Fibroblast of skin of right biceps (primary cell): ENCODE measurements around the gene MISP3.

Source experiments
- DNase-seq: peaks from one replicate; pipeline ENCODE4 v3.0.0-alpha.2; 2013

The MISP3 gene

DNA sequence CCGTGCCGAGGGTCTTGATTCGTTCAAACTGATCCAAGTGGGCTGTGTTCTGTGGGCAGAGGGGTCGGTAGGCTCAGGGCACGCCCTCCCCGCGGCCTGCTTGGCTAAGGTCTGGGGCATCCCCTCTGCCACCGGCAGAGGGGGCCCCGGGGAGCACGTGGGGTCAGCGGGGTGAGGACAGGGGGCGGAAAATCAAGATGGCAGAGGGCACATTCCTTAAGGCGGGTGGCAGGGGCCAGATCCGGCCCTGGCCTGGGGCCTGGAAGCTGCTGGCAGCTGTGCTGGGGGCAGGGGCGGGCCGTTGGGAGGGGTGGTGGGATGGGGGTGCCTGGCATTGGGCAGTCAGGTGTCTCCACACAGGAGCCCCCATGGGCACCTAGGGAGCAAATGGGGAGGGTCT, 34.3 kb downstream of the MISP3 start:
- DNase-seq: no peak

DNA sequence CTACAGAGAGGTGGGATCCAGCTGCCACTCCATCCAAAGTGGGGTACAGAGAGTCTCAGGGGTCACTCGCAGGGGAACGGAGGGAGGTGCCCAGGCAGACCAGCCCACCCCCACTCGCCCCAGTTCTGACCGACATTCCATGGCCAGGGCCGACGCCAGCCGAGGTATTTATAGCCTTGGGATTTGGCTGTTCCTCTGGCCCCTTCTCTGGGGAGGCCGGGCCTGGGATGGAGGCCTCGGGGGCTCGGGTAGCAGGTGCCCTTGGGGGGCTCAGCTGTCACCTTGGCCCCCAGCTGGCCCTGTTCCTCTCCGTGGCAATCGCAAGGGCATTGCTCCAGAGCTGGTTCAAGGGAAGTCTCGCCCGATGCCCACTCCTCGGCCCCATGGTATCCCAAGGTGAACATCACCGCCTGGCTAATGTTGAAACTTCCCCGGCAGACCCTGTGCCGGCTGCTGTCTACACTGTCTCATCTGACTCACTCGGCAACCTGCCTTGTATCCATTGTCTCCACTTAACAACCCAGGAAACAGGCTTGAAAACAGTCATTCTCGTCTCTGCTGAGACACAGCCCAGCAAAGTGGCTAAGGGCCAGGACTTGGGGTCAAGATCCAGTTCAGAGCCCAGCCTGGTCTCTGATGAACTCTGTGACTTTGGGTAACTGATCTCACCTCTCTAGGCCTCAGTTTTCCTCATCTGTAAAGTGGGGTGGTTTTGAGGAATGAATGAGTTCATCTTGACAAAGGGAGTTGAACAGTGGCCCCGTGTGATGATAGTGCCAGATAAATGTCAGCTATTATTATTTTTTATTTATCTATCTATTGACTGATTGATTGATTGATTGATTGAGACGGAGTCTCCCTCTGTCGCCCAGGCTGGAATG, 35.2 kb downstream of the MISP3 start:
- DNase-seq: no peak

- no peak for DNase-seq
Observed at GRCh38 chr19:14110650-14111049, 38.1 kb downstream of the MISP3 start.

GRCh38 chr19:14111486-14111885, 38.9 kb downstream of the MISP3 start:
- no peak for DNase-seq

- no peak for DNase-seq
Observed at GRCh38 chr19:14112051-14112808, 39.6 kb downstream of the MISP3 start.

- no peak for DNase-seq
Observed at GRCh38 chr19:14112809-14113385, 40.3 kb downstream of the MISP3 start.

DNA sequence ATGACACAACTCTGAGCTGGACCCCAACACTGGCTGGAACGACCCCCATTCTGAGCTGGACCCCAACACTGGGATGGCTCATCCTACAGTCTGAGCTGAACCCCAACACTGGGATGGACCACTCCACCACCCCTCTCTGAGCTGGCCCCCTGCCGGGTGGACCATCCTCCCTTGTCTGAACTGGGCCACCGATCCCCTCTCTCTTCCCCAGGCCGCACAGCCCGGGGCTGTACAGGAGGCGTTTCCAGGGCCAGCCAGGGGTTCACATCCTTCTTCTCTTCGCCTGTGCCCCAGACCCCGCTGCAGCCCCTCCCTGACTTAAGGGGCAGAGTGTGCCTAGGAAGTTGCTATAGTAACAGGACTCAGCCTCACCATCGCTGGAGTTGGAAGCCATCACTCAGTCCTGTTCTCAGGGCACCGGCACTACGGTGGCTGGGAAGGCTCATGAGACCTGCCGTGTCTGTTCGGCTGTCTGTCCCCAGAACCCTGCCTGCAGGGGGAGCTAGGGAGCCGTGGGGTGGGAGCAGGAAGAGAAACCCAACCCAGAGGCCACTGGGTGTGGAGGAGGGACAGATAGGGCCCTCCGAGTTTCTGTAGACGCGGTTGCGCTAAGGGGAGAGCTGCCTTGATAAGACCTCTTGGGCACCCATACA, 41.3 kb downstream of the MISP3 start:
- DNase-seq: no peak

DNA sequence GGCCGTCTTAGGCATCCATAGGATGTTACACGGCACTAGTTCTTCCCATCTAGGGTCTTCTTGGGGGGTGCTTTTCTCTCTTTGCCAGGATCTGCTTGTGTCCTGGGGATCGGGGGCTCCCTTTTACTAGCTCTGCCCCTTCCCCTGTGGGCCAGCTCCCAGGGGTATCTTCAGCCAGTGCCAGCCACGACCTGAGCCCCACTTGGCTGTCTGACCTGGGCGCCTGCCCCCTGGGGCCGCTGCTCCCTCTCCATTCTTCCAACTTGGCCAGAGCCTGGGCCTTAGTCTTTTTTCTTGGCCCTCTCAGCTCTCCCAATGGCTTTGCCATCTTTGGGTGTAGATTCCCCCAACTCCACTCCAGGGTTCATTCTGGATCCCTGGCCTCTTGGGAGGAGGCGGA, 41.9 kb downstream of the MISP3 start:
- DNase-seq: no peak

GRCh38 chr19:14114854-14115253, 42.3 kb downstream of the MISP3 start:
- no peak for DNase-seq

GRCh38 chr19:14115756-14116155, 43.2 kb downstream of the MISP3 start:
- no peak for DNase-seq

DNA sequence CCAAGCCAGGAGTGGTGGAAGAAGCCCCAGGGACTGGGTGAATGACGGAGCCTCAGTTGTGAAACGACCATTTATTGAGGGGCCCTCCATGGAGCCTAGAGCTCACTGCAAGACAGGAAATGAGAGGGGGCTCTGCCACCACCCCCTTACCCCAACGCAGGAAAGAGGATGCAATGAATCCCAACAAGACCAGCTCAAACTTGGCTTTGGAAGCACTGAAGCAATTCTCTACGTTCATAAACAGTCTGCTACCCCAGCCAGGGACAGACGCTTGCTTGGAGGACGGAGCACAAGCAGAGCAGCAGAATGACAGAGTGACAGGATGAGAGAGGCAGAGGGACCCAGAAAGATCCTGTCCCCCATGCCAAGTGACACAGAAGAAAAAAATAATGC, 43.9 kb downstream of the MISP3 start:
- no peak for DNase-seq

- DNase-seq: no peak
Observed at GRCh38 chr19:14116918-14117578, 44.5 kb downstream of the MISP3 start.

DNA sequence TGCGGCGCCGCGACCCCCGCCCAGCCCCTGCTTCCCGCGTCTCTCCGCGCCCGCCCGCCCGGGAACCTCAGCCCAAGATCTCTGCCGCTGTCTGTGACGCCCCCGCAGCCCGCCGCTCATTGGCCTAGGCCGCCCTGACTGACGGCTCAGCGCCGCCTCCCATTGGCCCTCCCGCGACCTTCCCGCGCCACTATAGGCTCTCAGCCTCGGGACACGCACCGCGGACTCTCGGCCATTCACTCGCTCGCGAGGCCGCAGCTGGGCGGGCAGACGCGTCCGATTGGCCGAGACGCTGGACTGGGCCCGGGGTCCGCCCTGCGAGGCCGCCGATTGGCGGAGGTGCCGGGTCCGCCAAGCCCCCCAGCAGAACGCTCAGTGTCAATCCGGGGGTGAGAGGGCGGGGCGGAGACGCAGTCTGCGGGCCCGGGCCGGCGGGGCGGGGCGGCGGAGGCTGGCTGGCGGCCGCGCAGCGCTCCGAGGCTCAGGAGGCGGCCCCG, 45.1 kb downstream of the MISP3 start, which contains the start of gene PRKACA:
Gene PRKACA (minus strand): TSS at position 95 of the 497 bp plus-strand sequence. CDS start 215 bp downstream, outside the sequence.
- DNase-seq: peak; percentile 99

DNA sequence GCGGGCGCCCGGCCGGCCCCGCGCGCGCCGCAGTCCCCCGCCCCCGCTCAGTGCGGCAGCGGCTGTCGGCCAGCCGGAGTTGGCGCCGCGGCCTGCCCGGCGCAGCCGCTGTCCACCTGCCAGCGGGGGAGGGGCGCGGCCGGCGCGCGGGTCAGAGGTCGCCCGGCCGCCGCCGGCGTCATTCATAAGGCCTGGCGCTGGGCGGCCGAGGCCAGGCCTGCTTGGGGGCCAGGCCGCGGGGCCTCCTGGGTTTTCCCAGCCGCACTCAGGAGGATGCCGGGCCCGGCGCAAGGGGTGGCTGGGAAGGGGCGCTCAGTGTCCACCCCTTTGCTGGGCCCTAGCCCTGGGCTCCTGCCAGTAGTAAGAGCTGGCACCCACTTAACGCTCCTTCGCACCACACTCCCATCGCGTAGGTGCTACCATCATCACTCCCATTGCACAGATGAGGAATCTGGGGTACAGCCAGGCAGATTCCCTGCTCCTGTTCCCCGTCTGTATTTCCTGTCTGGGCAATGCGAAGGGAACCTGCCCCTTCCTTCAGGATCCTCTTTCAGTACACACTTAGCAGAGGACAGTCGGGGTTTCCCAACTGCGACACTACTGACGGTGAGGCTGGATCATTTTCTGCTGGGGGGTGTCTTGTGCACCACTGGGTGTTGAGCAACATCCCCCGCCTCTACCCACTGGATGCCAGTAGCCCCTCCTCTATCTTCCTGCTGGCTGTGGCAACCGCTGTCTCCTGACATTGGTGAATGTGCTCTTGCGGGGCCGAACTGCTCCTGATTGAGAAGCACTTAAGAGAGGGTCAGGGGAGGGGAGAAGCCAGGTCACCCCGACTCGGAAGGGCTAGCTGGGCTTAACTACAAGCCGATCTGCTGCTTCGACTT, 45.8 kb downstream of the MISP3 start:
- peak; percentile 49 for DNase-seq

- no peak for DNase-seq
Observed at GRCh38 chr19:14119146-14119545, 46.6 kb downstream of the MISP3 start.

DNA sequence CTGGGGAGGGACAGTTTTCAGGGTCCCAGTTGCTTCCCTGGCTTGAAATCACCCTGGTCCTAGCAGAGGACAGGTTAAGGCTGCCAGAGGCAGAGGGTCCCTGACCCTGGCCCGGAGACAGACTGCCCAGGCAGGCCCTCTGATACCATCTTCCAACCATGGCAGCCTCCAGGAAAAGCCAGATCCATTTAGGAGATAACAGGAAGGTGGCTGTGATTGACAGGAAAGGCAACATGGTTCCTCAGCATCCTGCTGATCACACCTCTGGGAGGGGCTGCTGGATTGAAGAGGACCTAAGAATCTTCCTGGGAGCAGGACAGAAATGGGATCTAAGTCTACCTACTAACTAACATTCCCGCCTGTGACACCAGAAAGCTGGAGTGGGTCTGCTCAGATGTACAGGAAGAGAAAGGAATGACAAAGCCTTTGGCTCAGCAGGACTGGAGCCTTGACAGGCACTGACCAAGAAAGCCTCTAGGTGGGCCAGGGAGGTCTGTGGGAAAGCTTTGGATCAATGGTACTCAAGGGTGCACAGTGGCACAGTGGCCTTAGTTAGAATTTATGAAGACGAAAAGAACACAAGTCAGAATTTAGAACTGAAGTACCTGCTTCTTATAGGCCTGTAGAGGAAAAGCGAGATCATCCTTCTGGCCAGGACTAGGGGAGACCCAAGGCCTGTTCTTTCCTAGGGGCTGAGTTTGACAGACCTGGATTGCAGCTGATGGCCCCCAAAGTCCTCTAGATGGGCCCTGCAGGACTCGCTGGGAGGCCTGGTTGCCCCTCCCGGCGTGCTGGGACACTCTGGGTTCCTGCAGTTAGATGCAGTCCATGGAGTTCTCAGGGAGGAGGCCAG, 47.3 kb downstream of the MISP3 start:
- DNase-seq: no peak

DNA sequence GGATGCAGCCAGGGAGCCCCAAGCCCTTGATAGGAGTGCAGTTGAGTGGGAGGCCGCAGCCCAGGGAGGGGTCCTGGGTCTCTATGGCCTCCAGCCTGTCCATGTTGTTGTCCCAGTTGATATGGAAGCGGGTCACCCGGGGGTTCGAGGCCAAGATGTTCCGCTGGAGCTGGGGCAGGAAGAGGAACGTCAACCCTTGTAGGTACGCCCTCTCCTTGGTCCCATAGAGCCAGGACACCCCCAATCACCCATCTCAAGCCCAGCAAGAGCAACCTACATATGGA, 47.9 kb downstream of the MISP3 start:
- no peak for DNase-seq

GRCh38 chr19:14122924-14123323, 50.3 kb downstream of the MISP3 start:
- DNase-seq: no peak
